ENCODE data around the gene FAM117A.

- TF ChIP-seq TAF1 (IDR thresholded peaks at IDR 0.05; ENCODE audit: low read depth, low read length) (no peak), POLR2A (IDR thresholded peaks at IDR 0.05; ENCODE audit: control extremely low read depth in 1 of 2, low read depth in 2 of 2, low read length in 2 of 2) (no peak), CTCF (IDR thresholded peaks at IDR 0.05; ENCODE audit: control extremely low read depth in 1 of 3, insufficient read depth in 1 of 3, low read depth in 1 of 3, low read length in 3 of 3) (no peak), ZNF274 (IDR thresholded peaks at IDR 0.05; ENCODE audit: borderline replicate concordance, extremely low read depth, low read length) (no peak), TEAD4 (IDR thresholded peaks at IDR 0.05; ENCODE audit: low read depth, low read length) (no peak), POLR2AphosphoS5 (IDR thresholded peaks at IDR 0.05; ENCODE audit: low read depth, low read length) (no peak), SAP30 (IDR thresholded peaks at IDR 0.05; ENCODE audit: insufficient read depth, insufficient replicate concordance, low read length) (no peak), HDAC2 (IDR thresholded peaks at IDR 0.05; ENCODE audit: borderline replicate concordance in 1 of 2, low read depth in 2 of 2, low read length in 2 of 2) (no peak), RNF2 (IDR thresholded peaks at IDR 0.05; ENCODE audit: borderline replicate concordance, low read depth, low read length, missing control alignments, poor library complexity, severe bottlenecking) (no peak)
- TF ChIP-seq, protein P1, sequence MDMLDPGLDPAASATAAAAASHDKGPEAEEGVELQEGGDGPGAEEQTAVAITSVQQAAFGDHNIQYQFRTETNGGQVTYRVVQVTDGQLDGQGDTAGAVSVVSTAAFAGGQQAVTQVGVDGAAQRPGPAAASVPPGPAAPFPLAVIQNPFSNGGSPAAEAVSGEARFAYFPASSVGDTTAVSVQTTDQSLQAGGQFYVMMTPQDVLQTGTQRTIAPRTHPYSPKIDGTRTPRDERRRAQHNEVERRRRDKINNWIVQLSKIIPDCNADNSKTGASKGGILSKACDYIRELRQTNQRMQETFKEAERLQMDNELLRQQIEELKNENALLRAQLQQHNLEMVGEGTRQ (IDR thresholded peaks at IDR 0.05; ENCODE audit: low read length): no peak
- TF ChIP-seq, protein P2, sequence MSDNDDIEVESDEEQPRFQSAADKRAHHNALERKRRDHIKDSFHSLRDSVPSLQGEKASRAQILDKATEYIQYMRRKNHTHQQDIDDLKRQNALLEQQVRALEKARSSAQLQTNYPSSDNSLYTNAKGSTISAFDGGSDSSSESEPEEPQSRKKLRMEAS (IDR thresholded peaks at IDR 0.05): no peak
These were observed 22.8 kb downstream of the FAM117A start for GRCh38 chr17:49741009-49741691.

Measured in H1 (cell line).